H1 (cell line): Measurements from ENCODE around the gene NTNG2. TPM values are rescaled to one million over a fixed set of nuclear protein-coding genes. Genes with fewer than 3 reads are reported as not detected.

Source experiments
- CTCF ChIA-PET: fragments of 300-600 bp; sonication (Branson Sonifier 250); formaldehyde crosslinking; loops from one replicate; lab custom pipeline; 2021; ENCODE audit not compliant: partially characterized antibody; lab: Charles Lee
- POLR2A ChIA-PET: fragments of 300-600 bp; sonication (Branson Sonifier 250); formaldehyde crosslinking; loops from one replicate; lab custom pipeline; 2021; ENCODE audit warnings: inconsistent platforms; ENCODE audit not compliant: partially characterized antibody; lab: Charles Lee
- DNase-seq, 2 experiments: peaks; one replicate each; pipeline versions ENCODE4 v3.0.0 to v3.0.0-alpha.2; 2010 to 2022; ENCODE audit warnings: low spot score in 2 of 2, low read depth in 1 of 2, mixed read lengths in 1 of 2
- FAIRE-seq: peaks from 2 replicates; lab custom pipeline; 2011; peaks lifted over from hg19 to GRCh38; lab: Jason Lieb, UNC
- H2AFZ ChIP-seq: 2 replicates; pipeline ENCODE4 v1.8.1; 2012; ENCODE audit warnings: low read length, inconsistent platforms
- H2AK5ac ChIP-seq: 2 replicates; pipeline ENCODE4 v1.6.1; 2013; ENCODE audit warnings: low read depth, low read length
- H2BK120ac ChIP-seq: replicated peaks from 2 replicates; pipeline ENCODE3; 2013; ENCODE audit warnings: low read depth, low read length, inconsistent platforms
- H2BK12ac ChIP-seq: 2 replicates; pipeline ENCODE4 v1.6.1; 2013; ENCODE audit warnings: low read depth, low read length
- H2BK15ac ChIP-seq: 2 replicates; pipeline ENCODE4 v1.6.1; 2013; ENCODE audit warnings: low read length
- H2BK20ac ChIP-seq: 2 replicates; pipeline ENCODE4 v1.6.1; 2013; ENCODE audit warnings: low read length
- H2BK5ac ChIP-seq: 2 replicates; pipeline ENCODE4 v1.6.1; 2013; ENCODE audit warnings: low read depth, low read length
- H3K14ac ChIP-seq: 2 replicates; pipeline ENCODE4 v1.6.1; 2013; ENCODE audit warnings: inconsistent platforms; ENCODE audit not compliant: insufficient read length
- H3K18ac ChIP-seq: 2 replicates; pipeline ENCODE4 v1.6.1; 2013; ENCODE audit warnings: low read length; ENCODE audit errors: extremely low read depth
- H3K23ac ChIP-seq: 2 replicates; pipeline ENCODE4 v1.6.1; 2013; ENCODE audit warnings: inconsistent platforms; ENCODE audit not compliant: insufficient read length
- H3K23me2 ChIP-seq: 2 replicates; pipeline ENCODE4 v1.6.1; 2013; ENCODE audit warnings: low read depth, low read length
- H3K27ac ChIP-seq: 2 replicates; pipeline ENCODE4 v1.6.1; 2011; ENCODE audit warnings: low read depth, low read length, inconsistent platforms
- H3K27me3 ChIP-seq, 4 experiments: replicated peaks in 1 of 4; 1 replicate in 1 of 4; 2 replicates in 3 of 4; pipeline versions ENCODE4 v1.6.1 to v1.8.1; 2011 to 2013; ENCODE audit warnings: low read length in 3 of 4, mild to moderate bottlenecking in 3 of 4, inconsistent platforms in 2 of 4, mixed read lengths in 2 of 4, moderate library complexity in 1 of 4; ENCODE audit not compliant: control insufficient read depth in 3 of 4, insufficient read depth in 3 of 4; ENCODE audit errors: extremely low read depth in 1 of 4
- H3K36me3 ChIP-seq, 4 experiments: 2 replicates each; pipeline versions ENCODE4 v1.6.1 to v1.8.1; 2011 to 2013; ENCODE audit warnings: mild to moderate bottlenecking in 4 of 4, low read length in 3 of 4, moderate library complexity in 2 of 4, control low read depth in 1 of 4, inconsistent platforms in 1 of 4; ENCODE audit not compliant: insufficient read depth in 4 of 4, control insufficient read depth in 2 of 4
- H3K4ac ChIP-seq: replicated peaks from 2 replicates; pipeline ENCODE3; 2013; ENCODE audit warnings: low read length, low read depth, mixed read lengths, inconsistent platforms; ENCODE audit not compliant: insufficient read length
- H3K4me1 ChIP-seq, 4 experiments: replicated peaks in 1 of 4; 1 replicate in 1 of 4; 2 replicates in 3 of 4; pipeline versions ENCODE4 v1.6.1 to v1.8.1; 2011 to 2013; ENCODE audit warnings: low read length in 3 of 4, inconsistent platforms in 2 of 4, mixed read lengths in 1 of 4; ENCODE audit not compliant: insufficient read depth in 4 of 4, control insufficient read depth in 3 of 4
- H3K4me2 ChIP-seq, 2 experiments: 2 replicates each; pipeline versions ENCODE4 v1.6.1 to v1.8.1; 2011 to 2013; ENCODE audit warnings: low read depth in 2 of 2, low read length in 2 of 2, control low read depth in 1 of 2, inconsistent platforms in 1 of 2, mild to moderate bottlenecking in 1 of 2; ENCODE audit not compliant: insufficient read depth in 1 of 2
- H3K4me3 ChIP-seq, 4 experiments: fragments of 200-600, 300-600 bp in 1 of 4; sonication (generic), shearing (Covaris generic), sonication (Bioruptor Twin) in 1 of 4; 2 replicates each; pipeline versions ENCODE4 v1.5.1 to v1.8.1; 2011 to 2016; ENCODE audit warnings: low read length in 4 of 4, low read depth in 3 of 4, control low read depth in 2 of 4, inconsistent platforms in 2 of 4, mild to moderate bottlenecking in 2 of 4, mixed read lengths in 1 of 4, moderate library complexity in 1 of 4; ENCODE audit not compliant: insufficient read depth in 2 of 4; ENCODE audit errors: extremely low read depth in 1 of 4
- H3K56ac ChIP-seq: replicated peaks from 2 replicates; pipeline ENCODE3; 2013; ENCODE audit warnings: low read depth, mild to moderate bottlenecking, mixed read lengths, low read length, inconsistent platforms; ENCODE audit not compliant: insufficient read length
- H3K79me1 ChIP-seq: 2 replicates; pipeline ENCODE4 v1.6.1; 2013; ENCODE audit warnings: low read depth, low read length, control low read depth
- H3K79me2 ChIP-seq, 2 experiments: 2 replicates each; pipeline versions ENCODE4 v1.6.1 to v1.8.1; 2012 to 2013; ENCODE audit warnings: low read length in 2 of 2, mild to moderate bottlenecking in 2 of 2, inconsistent platforms in 1 of 2; ENCODE audit not compliant: insufficient read depth in 2 of 2, control insufficient read depth in 1 of 2
- H3K9ac ChIP-seq, 4 experiments: replicated peaks in 1 of 4; 1 replicate in 1 of 4; 2 replicates in 3 of 4; pipeline versions ENCODE4 v1.6.1 to v1.8.1; 2011 to 2013; ENCODE audit warnings: low read depth in 3 of 4, low read length in 3 of 4, control low read depth in 2 of 4, mild to moderate bottlenecking in 2 of 4, moderate library complexity in 2 of 4, inconsistent platforms in 1 of 4; ENCODE audit errors: extremely low read depth in 1 of 4
- H3K9me3 ChIP-seq, 2 experiments: 2 replicates each; pipeline versions ENCODE4 v1.6.1 to v1.8.1; 2012 to 2013; ENCODE audit warnings: mild to moderate bottlenecking in 2 of 2, moderate library complexity in 2 of 2, control low read depth in 1 of 2, inconsistent platforms in 1 of 2, low read depth in 1 of 2, low read length in 1 of 2, mixed read lengths in 1 of 2; ENCODE audit not compliant: insufficient read depth in 2 of 2
- H4K20me1 ChIP-seq, 2 experiments: replicated peaks in 1 of 2; 2 replicates each; pipeline versions ENCODE3 to v1.8.1; 2011 to 2013; ENCODE audit warnings: inconsistent platforms in 2 of 2, low read length in 2 of 2, mild to moderate bottlenecking in 1 of 2; ENCODE audit not compliant: insufficient read depth in 2 of 2, control insufficient read depth in 1 of 2
- H4K5ac ChIP-seq: 2 replicates; pipeline ENCODE4 v1.6.1; 2013; ENCODE audit warnings: low read length, low read depth, mixed read lengths, inconsistent platforms; ENCODE audit not compliant: insufficient read length
- H4K8ac ChIP-seq: 2 replicates; pipeline ENCODE4 v1.8.0; 2013; ENCODE audit warnings: mild to moderate bottlenecking, moderate library complexity, low read length, inconsistent platforms; ENCODE audit not compliant: insufficient read depth; ENCODE audit errors: extremely low read depth
- H4K91ac ChIP-seq: replicated peaks from 2 replicates; pipeline ENCODE3; 2013; ENCODE audit warnings: low read length, mixed read lengths, inconsistent platforms; ENCODE audit not compliant: insufficient read length
- CEBPB ChIP-seq: IDR thresholded peaks from 2 replicates; pipeline ENCODE4 v1.6.1; 2012; ENCODE audit warnings: low read depth, low read length
- CHD2 ChIP-seq: IDR thresholded peaks from 2 replicates; pipeline ENCODE4 v1.6.1; 2012; ENCODE audit warnings: low read length, improper control_type of control experiment
- CTBP2 ChIP-seq: IDR thresholded peaks from 2 replicates; pipeline ENCODE4 v1.7.0; 2011; ENCODE audit warnings: borderline replicate concordance, mild to moderate bottlenecking, moderate library complexity, mixed read lengths, low read length; ENCODE audit not compliant: insufficient read depth, insufficient read length
- HDAC2 ChIP-seq, 2 experiments: fragments of 300-600 bp in 1 of 2; sonication (generic) in 1 of 2; IDR thresholded peaks; 2 replicates each; pipeline ENCODE4 v1.6.1; 2011 to 2012; ENCODE audit warnings: low read depth in 2 of 2, low read length in 2 of 2, mild to moderate bottlenecking in 2 of 2, moderate library complexity in 2 of 2, borderline replicate concordance in 1 of 2, inconsistent platforms in 1 of 2
- JUND ChIP-seq: IDR thresholded peaks from 2 replicates; pipeline ENCODE4 v1.6.1; 2011; ENCODE audit warnings: mild to moderate bottlenecking, improper control_type of control experiment, low read length
- TAF1 ChIP-seq: IDR thresholded peaks from 2 replicates; pipeline ENCODE4 v1.6.1; 2011; ENCODE audit warnings: mild to moderate bottlenecking, low read depth, low read length
- TBP ChIP-seq: IDR thresholded peaks from 2 replicates; pipeline ENCODE4 v1.6.1; 2011; ENCODE audit warnings: low read depth, low read length, improper control_type of control experiment
- WGBS, 2 experiments: shearing (Covaris generic) in 1 of 2; methylation state at CpG; one replicate each; pipeline versions ENCODE4 v1.1.6 to v1.1.7; 2013 to 2015; ENCODE audit warnings: low lambda C conversion rate in 2 of 2, mixed read lengths in 2 of 2, inconsistent platforms in 1 of 2, low coverage in 1 of 2, missing lambda C conversion rate in 1 of 2; ENCODE audit not compliant: insufficient replicate concordance in 2 of 2, insufficient coverage in 1 of 2, insufficient read length in 1 of 2; ENCODE audit errors: extremely low coverage in 1 of 2, missing lambda C conversion rate in 1 of 2; 5-methylcytosine and 5-hydroxymethylcytosine counted together
- polyA plus RNA-seq, 7 experiments: library from polyadenylated mRNA; depleted of rRNA in 3 of 7; stranded (reverse) in 5 of 7; unstranded in 2 of 7; fragments of >200 nt in 5 of 7; fragments of 200-250 nt in 2 of 7; gene quantifications; 1 replicate in 5 of 7; 2 replicates in 1 of 7; 4 replicates in 1 of 7; pipeline versions ENCODE4 v1.2.1 to v1.2.3, GENCODE V29; 2011 to 2013; ENCODE audit warnings: missing spikeins in 2 of 7, mixed read lengths in 2 of 7
- total RNA-seq: library from RNA; stranded (reverse); fragmentation: NEBNext Ultra II Directional; extraction: Animal tissue kit (Norgen Biotek cat#: 25700); gene quantifications from 2 replicates; pipeline ENCODE4 v1.2.1, GENCODE V29; 2021
- TF ChIP-seq, protein P1 (sequence below), 3 experiments: IDR thresholded peaks; 1 replicate in 2 of 3; 2 replicates in 1 of 3; pipeline versions ENCODE4 v1.5.1 to v1.6.1; 2011; ENCODE audit warnings: low read length in 3 of 3, mild to moderate bottlenecking in 3 of 3, inconsistent platforms in 2 of 3, low read depth in 1 of 3, moderate library complexity in 1 of 3; ENCODE audit not compliant: insufficient read depth in 1 of 3; ENCODE audit errors: control extremely low read depth in 1 of 3

Gene NTNG2
- total and polyA plus RNA-seq, 2 of the 8 experiments (the other 6 are each of a cell fraction or from before 2014, with no cell fraction given), result 1.4 to 1.5 TPM

DNA sequence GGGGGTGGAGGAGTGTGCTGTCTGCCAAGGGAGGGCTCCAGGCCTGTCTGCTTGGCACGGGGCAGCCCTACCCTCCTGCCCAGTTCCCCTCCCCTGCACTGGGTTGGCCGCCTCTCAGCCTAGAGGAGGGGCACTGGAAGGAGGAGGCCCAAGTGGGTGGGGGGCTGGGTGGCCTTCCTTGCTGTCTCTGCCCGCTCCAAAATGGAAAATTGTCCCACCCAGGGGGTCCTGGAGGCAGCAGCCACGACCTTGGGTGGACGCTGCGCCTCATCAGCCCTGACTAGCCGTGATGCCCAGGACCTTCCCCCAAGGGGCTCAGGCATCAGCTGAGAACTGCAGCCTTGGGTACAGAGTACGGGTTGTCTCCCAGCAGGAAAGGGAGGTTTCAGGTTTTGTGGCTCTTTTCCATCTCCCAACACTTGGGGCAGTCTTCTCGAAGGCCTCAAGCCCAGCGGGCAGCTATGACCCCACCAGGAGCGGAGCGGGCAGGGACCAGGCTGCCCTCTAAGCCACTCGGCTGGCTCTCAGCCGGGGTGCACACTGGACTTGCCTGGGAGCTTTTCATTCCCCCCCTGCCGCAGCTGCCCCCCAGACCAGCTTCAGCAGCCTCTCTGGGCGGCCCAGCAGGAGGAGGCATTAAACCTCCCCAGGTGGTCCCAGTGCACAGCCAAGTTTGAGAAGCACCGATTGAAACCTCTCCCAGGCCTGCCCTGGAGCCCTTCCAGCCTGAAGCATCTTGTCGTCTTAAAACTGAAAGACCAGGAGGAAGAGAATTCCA is 20.6 kb downstream of the NTNG2 start:
- DNase-seq, result no peak
- peaks cover 8 to 41% (median 31%) of the 10 kb centered on the region in 4 experiments for H3K4me1 ChIP-seq
- TF ChIP-seq TBP, result no peak
- TF ChIP-seq, protein P1, sequence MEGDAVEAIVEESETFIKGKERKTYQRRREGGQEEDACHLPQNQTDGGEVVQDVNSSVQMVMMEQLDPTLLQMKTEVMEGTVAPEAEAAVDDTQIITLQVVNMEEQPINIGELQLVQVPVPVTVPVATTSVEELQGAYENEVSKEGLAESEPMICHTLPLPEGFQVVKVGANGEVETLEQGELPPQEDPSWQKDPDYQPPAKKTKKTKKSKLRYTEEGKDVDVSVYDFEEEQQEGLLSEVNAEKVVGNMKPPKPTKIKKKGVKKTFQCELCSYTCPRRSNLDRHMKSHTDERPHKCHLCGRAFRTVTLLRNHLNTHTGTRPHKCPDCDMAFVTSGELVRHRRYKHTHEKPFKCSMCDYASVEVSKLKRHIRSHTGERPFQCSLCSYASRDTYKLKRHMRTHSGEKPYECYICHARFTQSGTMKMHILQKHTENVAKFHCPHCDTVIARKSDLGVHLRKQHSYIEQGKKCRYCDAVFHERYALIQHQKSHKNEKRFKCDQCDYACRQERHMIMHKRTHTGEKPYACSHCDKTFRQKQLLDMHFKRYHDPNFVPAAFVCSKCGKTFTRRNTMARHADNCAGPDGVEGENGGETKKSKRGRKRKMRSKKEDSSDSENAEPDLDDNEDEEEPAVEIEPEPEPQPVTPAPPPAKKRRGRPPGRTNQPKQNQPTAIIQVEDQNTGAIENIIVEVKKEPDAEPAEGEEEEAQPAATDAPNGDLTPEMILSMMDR (IDR thresholded peaks at IDR 0.05; ENCODE audit: control extremely low read depth in 1 of 3, insufficient read depth in 1 of 3, low read depth in 1 of 3, low read length in 3 of 3), result peak in 2 of 3 experiments; percentile 32 to 53; a peak in 3 of 4 replicates
- no peak for TF ChIP-seq HDAC2 (IDR thresholded peaks at IDR 0.05; ENCODE audit: borderline replicate concordance in 1 of 2, low read depth in 2 of 2, low read length in 2 of 2)
- no peak for TF ChIP-seq CTBP2
- no peak for TF ChIP-seq JUND
- no peak for TF ChIP-seq CHD2
- TF ChIP-seq CEBPB, result no peak
- no peak for TF ChIP-seq TAF1

More for the DNA sequence above, 20.6 kb downstream of the NTNG2 start:
- Histone ChIP-seq H2BK20ac (no peak overlapping the region), H3K14ac (no peak overlapping the region), H2BK120ac (no peak overlapping the region), H2AK5ac (no peak overlapping the region), H3K9ac (no peak overlapping the region), H2BK5ac (no peak overlapping the region), H3K4ac (no peak overlapping the region), H3K56ac (no peak overlapping the region), H4K20me1 (no peaks in the 10 kb centered on the region), H3K4me2 (0 out of 4 replicates have a peak overlapping the region, but pooled peaks of 1 of the 2 experiments have one; percentile 4), H3K23ac (no peak overlapping the region), H4K8ac (no peak overlapping the region), H3K79me2 (no peaks in the 10 kb centered on the region), H3K23me2 (no peaks in the 10 kb centered on the region), H3K79me1 (no peaks in the 10 kb centered on the region), H4K5ac (no peak overlapping the region), H3K36me3 (no peaks in the 10 kb centered on the region), H2BK12ac (0 out of 2 replicates have a peak overlapping the region, but pooled peaks have one; percentile 68), H3K18ac (peak overlapping the region; percentile 44), H3K27ac (no peak overlapping the region), H4K91ac (no peak overlapping the region), H3K27me3 (peaks cover 0 to 11% (median 10%) of the 10 kb centered on the region in 4 experiments; a peak in 6 of 7 replicates), H2AFZ (no peak overlapping the region), H3K9me3 (no peaks in the 10 kb centered on the region), H3K4me3 (no peak overlapping the region; a peak in 1 of 8 replicates), H2BK15ac (0 out of 2 replicates have a peak overlapping the region, but pooled peaks have one; percentile 46)
- ChIA-PET POLR2A (interaction anchor here (1.1 to 1.5 kb wide), 3 partner anchors 10 to 20 kb away, joined by 3 to 4 read pairs (median 3); no protein-coding TSS in a partner anchor), CTCF (interaction anchor here (0.7 to 15.4 kb wide), 21 partner anchors 13 to 203 kb away, joined by 3 to 203 read pairs (median 4); no protein-coding TSS in a partner anchor)
- WGBS, 2 experiments, result 73% methylated on average over 17 of the region's 18 CpGs; no CpG with 5 or more reads in 1 of the 2 experiments
- FAIRE-seq, result no peak
